T-helper 17 cell (primary cell): Measurements from ENCODE around the gene TBL1X. TPM values are rescaled to one million over a fixed set of nuclear protein-coding genes. Genes with fewer than 3 reads are reported as not detected.
A peak's percentile ranks its signal among the peaks of the same experiment; 100 is the strongest.

Source experiments
- ATAC-seq: fragments of 150-1000 bp; cut with Tn5 transposase; 2 replicates; pipeline ENCODE4 v1.10.0; 2021; ENCODE audit warnings: mild to moderate bottlenecking, moderate library complexity
- DNase-seq, 3 donors: peaks; one replicate each; pipeline versions ENCODE4 v3.0.0 to v3.0.0-alpha.2; 2020 to 2021
- H3K9me3 ChIP-seq: one replicate; pipeline ENCODE4 v1.7.0; 2013; ENCODE audit warnings: low read length, mild to moderate bottlenecking; ENCODE audit not compliant: control insufficient read depth, poor library complexity, severe bottlenecking
- H3K27ac Mint-ChIP-seq: one replicate; pipeline ENCODE4 v1.8.0; 2022; ENCODE audit warnings: mild to moderate bottlenecking, moderate library complexity, mixed read lengths
- H3K27me3 Mint-ChIP-seq: one replicate; pipeline ENCODE4 v1.8.0; 2022; ENCODE audit warnings: mixed read lengths
- H3K36me3 Mint-ChIP-seq: one replicate; pipeline ENCODE4 v1.8.0; 2022; ENCODE audit warnings: low read depth, mixed read lengths
- H3K4me1 Mint-ChIP-seq: one replicate; pipeline ENCODE4 v1.8.0; 2022; ENCODE audit warnings: mild to moderate bottlenecking, mixed read lengths
- H3K4me3 Mint-ChIP-seq: one replicate; pipeline ENCODE4 v1.8.0; 2022; ENCODE audit warnings: mild to moderate bottlenecking, moderate library complexity, mixed read lengths
- total RNA-seq, 4 donors: library from RNA in 2 of 4; stranded (reverse) in 2 of 4; gene quantifications; one replicate each; pipeline ENCODE4 v1.2.3 and lab custom pipeline; 2022 to 2026

Gene TBL1X
- total RNA-seq, 2 donors from 2014 or later, result 15.7 to 20.2 TPM

- Mint-ChIP-seq H3K4me3 (no peak overlapping the region), H3K4me1 (peaks cover 16% of the 10 kb centered on the region), H3K36me3 (no peaks in the 10 kb centered on the region), H3K27ac (no peak overlapping the region), H3K27me3 (no peaks in the 10 kb centered on the region)
- no peaks in the 10 kb centered on the region for H3K9me3 ChIP-seq
- ATAC-seq (no peak), DNase-seq (no peak)
Measured at GRCh38 chrX:9518889-9519288, 54.0 kb downstream of the TBL1X start.

GRCh38 chrX:9519546-9520216, 54.8 kb downstream of the TBL1X start:
- H3K27me3 Mint-ChIP-seq, result no peaks in the 10 kb centered on the region
- no peaks in the 10 kb centered on the region for H3K9me3 ChIP-seq
- H3K4me1 Mint-ChIP-seq, result peaks cover 19% of the 10 kb centered on the region
- H3K4me3 Mint-ChIP-seq, result no peak overlapping the region
- no peaks in the 10 kb centered on the region for H3K36me3 Mint-ChIP-seq
- ATAC-seq (no peak), DNase-seq (no peak)
- peak overlapping the region; percentile 83 for H3K27ac Mint-ChIP-seq

GRCh38 chrX:9520217-9520590, 55.3 kb downstream of the TBL1X start:
- Mint-ChIP-seq H3K4me3 (no peak overlapping the region), H3K36me3 (no peaks in the 10 kb centered on the region), H3K4me1 (peaks cover 20% of the 10 kb centered on the region), H3K27me3 (no peaks in the 10 kb centered on the region), H3K27ac (peak overlapping the region; percentile 83)
- DNase-seq (no peak), ATAC-seq (no peak)
- H3K9me3 ChIP-seq, result no peaks in the 10 kb centered on the region

GRCh38 chrX:9522378-9523155, 57.7 kb downstream of the TBL1X start:
- H3K4me3 Mint-ChIP-seq, result no peak overlapping the region

GRCh38 chrX:9525511-9526248, 60.8 kb downstream of the TBL1X start:
- Mint-ChIP-seq H3K4me1 (peaks cover 24% of the 10 kb centered on the region), H3K27me3 (no peaks in the 10 kb centered on the region), H3K27ac (no peak overlapping the region), H3K4me3 (peak overlapping the region; percentile 49), H3K36me3 (no peaks in the 10 kb centered on the region)
- no peak for DNase-seq
- ATAC-seq, result no peak
- H3K9me3 ChIP-seq, result no peaks in the 10 kb centered on the region

More at GRCh38 chrX:9522378-9523155, 57.7 kb downstream of the TBL1X start:
- Mint-ChIP-seq H3K27ac (peak overlapping the region; percentile 53), H3K36me3 (no peaks in the 10 kb centered on the region), H3K4me1 (peaks cover 20% of the 10 kb centered on the region), H3K27me3 (no peaks in the 10 kb centered on the region)
- ATAC-seq (no peak), DNase-seq (no peak)
- H3K9me3 ChIP-seq, result no peaks in the 10 kb centered on the region

- DNase-seq (no peak), ATAC-seq (no peak)
- H3K4me1 Mint-ChIP-seq, result peaks cover 24% of the 10 kb centered on the region
- H3K36me3 Mint-ChIP-seq, result no peaks in the 10 kb centered on the region
- peak overlapping the region; percentile 19 for H3K27ac Mint-ChIP-seq
- no peaks in the 10 kb centered on the region for H3K27me3 Mint-ChIP-seq
- H3K4me3 Mint-ChIP-seq, result no peak overlapping the region
- no peaks in the 10 kb centered on the region for H3K9me3 ChIP-seq
Measured at GRCh38 chrX:9526965-9527364, 62.1 kb downstream of the TBL1X start.

GRCh38 chrX:9528498-9528897, 63.6 kb downstream of the TBL1X start:
- DNase-seq (no peak), ATAC-seq (no peak)
- no peaks in the 10 kb centered on the region for H3K27me3 Mint-ChIP-seq
- H3K9me3 ChIP-seq, result no peaks in the 10 kb centered on the region
- no peaks in the 10 kb centered on the region for H3K36me3 Mint-ChIP-seq
- H3K4me3 Mint-ChIP-seq, result no peak overlapping the region
- no peak overlapping the region for H3K27ac Mint-ChIP-seq
- H3K4me1 Mint-ChIP-seq, result peaks cover 24% of the 10 kb centered on the region

GRCh38 chrX:9529223-9529622, 64.4 kb downstream of the TBL1X start:
- no peaks in the 10 kb centered on the region for H3K36me3 Mint-ChIP-seq
- DNase-seq (no peak), ATAC-seq (no peak)
- H3K4me1 Mint-ChIP-seq, result peaks cover 24% of the 10 kb centered on the region
- no peak overlapping the region for H3K4me3 Mint-ChIP-seq
- no peaks in the 10 kb centered on the region for H3K27me3 Mint-ChIP-seq
- H3K27ac Mint-ChIP-seq, result no peak overlapping the region
- H3K9me3 ChIP-seq, result no peaks in the 10 kb centered on the region

- Mint-ChIP-seq H3K4me3 (peak overlapping the region; percentile 86), H3K27me3 (no peaks in the 10 kb centered on the region), H3K36me3 (no peaks in the 10 kb centered on the region), H3K4me1 (peaks cover 24% of the 10 kb centered on the region), H3K27ac (peak overlapping the region; percentile 67)
- DNase-seq (peak; percentile 18 to 34 (median 21)), ATAC-seq (peak; percentile 96)
- H3K9me3 ChIP-seq, result no peaks in the 10 kb centered on the region
Measured at GRCh38 chrX:9530848-9531274, 66.0 kb downstream of the TBL1X start.

GRCh38 chrX:9532349-9532748, 67.5 kb downstream of the TBL1X start:
- H3K4me1 Mint-ChIP-seq, result peaks cover 17% of the 10 kb centered on the region
- no peaks in the 10 kb centered on the region for H3K9me3 ChIP-seq
- ATAC-seq (no peak), DNase-seq (no peak)
- H3K36me3 Mint-ChIP-seq, result peaks cover 2% of the 10 kb centered on the region
- no peak overlapping the region for H3K27ac Mint-ChIP-seq
- no peaks in the 10 kb centered on the region for H3K27me3 Mint-ChIP-seq
- H3K4me3 Mint-ChIP-seq, result no peak overlapping the region

- peaks cover 17% of the 10 kb centered on the region for H3K4me1 Mint-ChIP-seq
- no peak overlapping the region for H3K4me3 Mint-ChIP-seq
- no peak overlapping the region for H3K27ac Mint-ChIP-seq
- ATAC-seq, result no peak
- DNase-seq, result no peak
- H3K27me3 Mint-ChIP-seq, result no peaks in the 10 kb centered on the region
- H3K36me3 Mint-ChIP-seq, result peaks cover 3% of the 10 kb centered on the region
- H3K9me3 ChIP-seq, result no peaks in the 10 kb centered on the region
Measured at GRCh38 chrX:9533611-9534010, 68.8 kb downstream of the TBL1X start.

GRCh38 chrX:9534686-9535085, 69.8 kb downstream of the TBL1X start:
- Mint-ChIP-seq H3K4me3 (no peak overlapping the region), H3K36me3 (peaks cover 3% of the 10 kb centered on the region), H3K27me3 (no peaks in the 10 kb centered on the region), H3K4me1 (peaks cover 19% of the 10 kb centered on the region), H3K27ac (no peak overlapping the region)
- ATAC-seq (no peak), DNase-seq (no peak)
- H3K9me3 ChIP-seq, result no peaks in the 10 kb centered on the region

GRCh38 chrX:9535101-9535500, 70.2 kb downstream of the TBL1X start:
- Mint-ChIP-seq H3K36me3 (peaks cover 3% of the 10 kb centered on the region), H3K27ac (no peak overlapping the region), H3K4me3 (no peak overlapping the region), H3K4me1 (peaks cover 16% of the 10 kb centered on the region), H3K27me3 (no peaks in the 10 kb centered on the region)
- H3K9me3 ChIP-seq, result no peaks in the 10 kb centered on the region
- no peak for ATAC-seq
- DNase-seq, result no peak
